Measurements from ENCODE around the gene HBA2.
"Not testable (repeated sequence)": the region's sequence is repeated elsewhere in the genome, so short reads cannot be mapped to it uniquely, and the experiment has no call there.

HBA2 gene

GRCh38 chr16:172374-172941 is at the start of gene HBA2:
TSS of gene HBA2 (plus strand) at chr16:172876. CDS start at chr16:172913, 37 bp downstream.
- not testable (repeated sequence) for DNase-seq (ENCODE audit: low read depth in 3 of 3)

DNA sequence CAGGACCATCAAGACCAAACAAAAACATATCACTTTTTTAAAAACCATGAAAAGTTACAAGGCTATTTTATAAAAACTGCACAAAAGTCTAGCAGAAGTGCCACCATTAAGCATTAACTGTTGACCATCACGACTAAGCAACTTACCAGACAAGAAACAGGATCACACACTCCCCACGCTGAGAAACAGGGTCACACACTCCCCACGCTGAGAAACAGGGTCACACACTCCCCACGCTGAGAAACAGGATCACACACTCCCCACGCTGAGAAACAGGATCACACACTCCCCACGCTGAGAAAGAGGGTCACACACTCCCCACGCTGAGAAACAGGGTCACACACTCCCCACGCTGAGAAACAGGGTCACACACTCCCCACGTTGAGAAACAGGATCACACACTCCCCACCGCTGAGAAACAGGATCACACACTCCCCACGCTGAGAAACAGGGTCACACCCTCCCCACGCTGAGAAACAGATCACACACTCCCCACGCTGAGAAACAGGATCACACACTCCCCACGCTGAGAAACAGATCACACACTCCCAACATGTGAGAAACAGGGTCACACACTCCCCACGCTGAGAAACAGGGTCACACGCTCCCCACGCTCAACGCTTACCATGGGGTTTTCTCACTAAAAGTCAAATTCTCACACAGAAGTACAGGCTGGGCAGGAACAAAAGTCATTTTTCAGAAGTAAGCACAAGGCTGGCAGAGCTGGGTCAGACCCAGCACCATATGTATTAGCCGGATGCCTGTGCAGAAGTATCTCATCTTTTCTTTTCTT is 48.9 kb upstream of the HBA2 start:
- DNase-seq (ENCODE audit: low read depth in 3 of 3): not testable (repeated sequence)

DNA sequence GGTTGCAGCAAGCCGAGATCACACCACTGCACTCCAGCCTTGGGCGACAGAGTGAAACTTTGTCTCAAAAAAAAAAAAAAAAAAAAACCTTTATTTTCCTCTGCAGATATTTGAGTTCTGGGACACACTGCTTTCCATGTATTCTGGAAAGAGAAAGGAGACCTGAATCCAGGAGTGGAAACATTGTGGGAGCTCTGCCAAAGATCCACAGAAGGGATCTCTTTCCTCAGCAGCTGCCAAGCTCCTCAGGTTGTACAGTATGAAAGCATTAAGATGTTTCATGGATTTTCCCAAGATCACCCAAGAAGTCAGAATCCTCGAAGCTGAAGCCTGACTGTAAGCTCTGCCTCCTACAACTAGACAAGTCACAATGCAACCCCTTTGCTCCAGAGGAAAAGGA is 47.7 kb upstream of the HBA2 start:
- DNase-seq (ENCODE audit: low read depth in 3 of 3): no peak

GRCh38 chr16:129075-129474 is 43.6 kb upstream of the HBA2 start:
- no peak for DNase-seq (ENCODE audit: low read depth in 3 of 3)

- no peak for DNase-seq (ENCODE audit: low read depth in 3 of 3)
Observed at GRCh38 chr16:130533-131173, 42.0 kb upstream of the HBA2 start.

DNA sequence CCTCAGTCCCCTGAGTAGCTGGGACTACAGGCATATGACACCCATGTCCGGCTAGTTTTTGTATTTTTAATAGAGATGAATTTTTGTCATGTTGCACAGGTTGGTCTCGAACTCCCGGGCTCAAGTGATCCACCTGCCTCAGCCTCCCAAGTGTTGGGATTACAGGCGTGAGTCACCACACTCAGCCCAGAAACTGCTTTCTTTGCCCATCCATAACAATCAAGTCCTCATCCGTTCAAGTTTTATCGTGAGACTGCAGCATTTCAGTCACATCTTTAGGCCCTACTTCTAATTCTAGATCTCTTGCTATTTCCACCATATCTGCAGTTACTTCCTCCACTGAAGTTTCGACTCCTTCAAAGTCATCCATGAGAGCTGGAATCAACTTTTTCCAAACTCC is 40.6 kb upstream of the HBA2 start:
- DNase-seq (ENCODE audit: low read depth in 3 of 3): no peak

DNA sequence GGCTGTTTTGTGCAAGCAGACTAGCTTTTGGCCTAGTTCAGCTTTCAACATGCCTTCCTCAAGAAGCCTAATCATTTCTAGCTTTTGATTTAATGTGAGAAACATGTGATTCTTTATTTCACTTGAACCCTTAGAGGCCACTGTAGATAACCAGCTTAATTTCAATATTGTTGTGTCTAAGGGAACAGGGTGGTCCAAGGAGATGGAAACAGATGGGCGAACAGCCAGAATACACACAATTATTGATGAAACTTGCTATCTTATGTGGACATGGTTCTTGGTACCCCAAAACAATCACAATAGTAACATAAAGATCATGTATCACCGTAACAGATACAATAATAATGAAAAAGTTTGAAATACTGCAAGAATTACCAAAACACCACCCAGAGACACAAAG is 39.0 kb upstream of the HBA2 start:
- no peak for DNase-seq (ENCODE audit: low read depth in 3 of 3)

DNA sequence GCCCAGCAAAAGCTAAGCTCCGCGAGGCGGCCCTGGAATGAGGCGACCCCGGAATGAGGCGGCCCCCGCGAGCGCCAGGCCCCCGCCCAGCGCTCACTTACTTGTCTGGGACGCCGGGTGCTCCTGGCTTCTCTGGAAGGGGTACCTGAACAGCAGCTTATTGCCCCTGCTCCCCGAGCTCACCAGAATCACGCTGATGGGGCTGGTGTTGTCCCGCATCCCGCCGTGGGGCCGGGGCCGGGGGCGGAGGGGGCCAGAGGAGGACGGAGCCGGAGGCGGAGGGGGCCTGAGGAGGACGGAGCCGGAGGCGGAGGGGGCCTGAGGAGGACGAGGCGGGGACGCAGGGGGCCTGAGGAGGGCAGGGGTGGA is 34.6 kb upstream of the HBA2 start:
- DNase-seq (ENCODE audit: low read depth in 3 of 3): peak in 1 of 3 experiments; percentile 29

- no peak for DNase-seq (ENCODE audit: low read depth in 3 of 3)
Observed at GRCh38 chr16:140175-140857, 32.4 kb upstream of the HBA2 start.

DNA sequence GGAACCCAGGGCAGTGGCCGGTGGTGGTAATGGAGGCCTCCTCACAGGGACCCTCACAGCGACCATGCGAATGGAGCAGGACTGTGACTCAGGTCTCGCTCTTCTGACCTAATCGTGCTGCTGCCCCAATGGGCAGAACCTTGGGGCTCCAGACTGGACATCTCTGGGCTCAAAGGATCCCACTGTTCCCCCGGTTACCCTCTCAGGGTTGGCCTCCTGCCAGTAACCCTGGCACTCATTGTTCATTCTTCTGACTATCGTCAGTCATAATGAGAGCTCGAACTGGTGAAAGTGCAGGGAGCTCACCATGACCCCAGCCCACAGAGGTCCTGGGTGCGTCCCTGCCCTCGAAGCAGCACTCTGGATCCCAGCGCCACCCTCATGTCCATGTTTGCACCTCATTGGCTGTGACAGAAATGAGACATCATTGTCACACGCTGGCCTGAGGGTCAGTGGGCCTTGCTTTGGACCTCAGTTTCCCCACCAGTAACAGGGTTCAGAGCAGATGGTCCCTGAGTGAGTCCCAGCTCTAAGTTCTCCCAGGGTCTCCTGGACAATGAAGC is 30.2 kb upstream of the HBA2 start:
- no peak for DNase-seq (ENCODE audit: low read depth in 3 of 3)

DNA sequence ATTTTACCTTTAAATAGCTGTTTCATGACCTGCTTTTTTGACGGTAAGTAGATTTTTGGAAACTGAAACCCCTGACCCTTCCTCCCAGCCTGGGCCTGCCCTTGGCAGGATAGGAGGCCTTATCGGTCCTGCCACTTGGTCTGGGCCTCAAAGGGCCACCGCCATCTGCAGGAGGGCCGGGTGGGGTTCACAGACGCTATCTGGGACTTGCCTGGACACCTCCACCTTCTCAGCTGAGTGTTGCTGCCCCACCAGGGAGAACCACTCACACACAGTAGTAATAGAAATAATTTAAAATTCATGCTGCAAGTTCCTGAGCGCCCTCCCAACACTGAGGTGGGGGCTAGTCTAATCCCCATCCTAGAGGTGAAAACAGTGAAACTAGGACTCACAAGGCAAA is 29.6 kb upstream of the HBA2 start:
- DNase-seq (ENCODE audit: low read depth in 3 of 3): no peak

DNA sequence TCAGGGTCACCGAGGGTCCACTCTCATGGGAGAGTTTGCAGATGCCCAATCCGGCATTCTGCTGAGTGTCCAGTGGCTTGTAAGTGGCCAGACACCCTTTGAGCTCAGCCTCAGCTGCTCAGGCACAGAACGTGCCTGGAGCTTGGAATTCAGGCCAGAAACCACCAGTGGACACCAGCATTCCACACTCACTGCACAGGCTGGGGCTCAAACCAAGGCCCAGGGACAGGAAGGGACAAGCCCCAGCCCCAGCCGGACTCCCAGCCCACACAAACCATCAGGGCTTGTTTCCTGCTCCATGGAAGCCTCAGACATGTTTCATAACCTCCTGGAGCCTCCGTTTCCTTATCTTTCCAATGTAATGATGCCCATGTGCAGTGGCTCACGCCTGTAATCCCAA is 29.2 kb upstream of the HBA2 start:
- no peak for DNase-seq (ENCODE audit: low read depth in 3 of 3)

- no peak for DNase-seq (ENCODE audit: low read depth in 3 of 3)
Observed at GRCh38 chr16:144797-145252, 27.9 kb upstream of the HBA2 start.

DNA sequence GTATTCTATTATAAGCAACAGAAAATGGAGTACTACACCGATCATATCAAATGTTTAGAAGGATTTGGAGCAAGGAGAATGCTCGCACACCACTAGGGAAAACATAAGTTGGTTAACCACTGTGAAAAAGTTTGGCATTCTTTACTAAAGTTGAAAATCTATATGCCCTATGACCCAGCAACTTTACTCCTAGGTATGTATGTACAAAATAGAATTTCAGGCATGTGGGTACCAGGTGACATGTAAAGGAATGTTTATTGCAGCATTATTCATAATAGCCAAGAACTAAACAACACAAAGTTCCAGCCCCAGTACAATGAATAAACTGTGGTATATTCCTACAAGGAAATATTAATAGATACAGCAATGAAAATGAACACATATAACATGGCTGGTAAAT is 26.0 kb upstream of the HBA2 start:
- no peak for DNase-seq (ENCODE audit: low read depth in 3 of 3)

DNA sequence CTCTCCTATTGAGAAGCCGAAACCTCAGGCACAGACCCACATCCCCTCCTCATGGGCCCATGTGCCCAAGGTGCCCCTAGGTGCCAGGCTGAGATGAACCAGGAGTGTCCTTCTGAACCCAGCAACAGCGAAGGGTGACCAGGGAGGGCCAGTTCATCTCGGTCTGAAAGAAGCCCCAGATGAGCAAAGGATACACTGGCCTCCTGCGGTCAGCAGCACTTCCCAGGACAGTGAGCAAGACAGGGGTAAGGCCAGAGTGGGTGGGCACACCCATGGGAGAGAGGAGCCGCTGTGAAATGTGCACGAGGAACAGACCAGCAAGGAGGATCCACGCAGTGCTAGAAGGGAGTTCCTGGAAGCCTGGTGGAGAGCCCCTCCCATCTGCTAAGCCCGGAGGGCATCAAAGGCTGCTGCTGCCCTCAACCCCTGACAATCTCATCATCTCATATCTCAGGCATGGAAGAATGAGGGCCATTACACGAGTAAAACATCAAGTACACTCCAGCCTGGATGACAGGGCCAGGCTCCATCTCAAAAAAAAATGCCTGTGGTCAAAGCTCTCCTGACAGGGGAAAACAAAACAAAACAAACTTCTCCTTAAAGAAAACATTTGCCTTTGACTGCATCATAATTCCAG is 23.5 kb upstream of the HBA2 start:
- no peak for DNase-seq (ENCODE audit: low read depth in 3 of 3)

- no peak for DNase-seq (ENCODE audit: low read depth in 3 of 3)
Observed at GRCh38 chr16:152141-153128, 20.2 kb upstream of the HBA2 start, which contains the start of gene HBZ. TSS of gene HBZ (plus strand) at chr16:152644. CDS start at chr16:152910, 266 bp downstream.

GRCh38 chr16:153129-153521 is 19.6 kb upstream of the HBA2 start:
- not testable (repeated sequence) for DNase-seq (ENCODE audit: low read depth in 3 of 3)

GRCh38 chr16:153550-154216 is 19.0 kb upstream of the HBA2 start:
- not testable (repeated sequence) for DNase-seq (ENCODE audit: low read depth in 3 of 3)

DNA sequence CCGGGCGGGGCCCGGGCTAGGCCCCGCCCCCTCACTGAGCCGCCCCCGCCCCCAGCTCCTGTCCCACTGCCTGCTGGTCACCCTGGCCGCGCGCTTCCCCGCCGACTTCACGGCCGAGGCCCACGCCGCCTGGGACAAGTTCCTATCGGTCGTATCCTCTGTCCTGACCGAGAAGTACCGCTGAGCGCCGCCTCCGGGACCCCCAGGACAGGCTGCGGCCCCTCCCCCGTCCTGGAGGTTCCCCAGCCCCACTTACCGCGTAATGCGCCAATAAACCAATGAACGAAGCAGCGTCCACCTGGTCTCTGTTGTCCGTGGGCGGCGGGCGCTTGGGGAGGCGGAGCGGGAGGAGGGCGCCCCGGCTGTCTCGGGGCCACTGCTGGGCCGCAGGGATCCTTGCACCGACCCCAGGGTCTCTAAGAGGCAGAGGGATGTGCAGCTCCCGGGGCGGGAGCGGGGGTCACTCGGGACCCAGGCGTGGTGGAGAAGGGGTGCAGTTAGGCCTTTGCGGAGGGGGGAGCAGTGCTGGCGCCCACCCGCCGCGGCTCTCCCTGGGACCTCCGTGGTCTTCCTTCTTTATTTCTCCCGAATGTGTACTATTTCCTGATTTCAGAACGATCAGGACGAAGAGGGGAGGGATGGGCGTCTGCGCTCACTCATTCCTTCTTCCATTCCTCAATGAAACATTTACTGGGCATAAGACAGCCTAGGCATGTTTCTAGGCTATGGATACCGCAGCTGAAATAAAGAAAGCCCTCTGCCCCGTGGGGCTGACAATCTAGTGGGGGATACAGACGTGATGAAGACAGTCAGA is 18.3 kb upstream of the HBA2 start:
- DNase-seq (ENCODE audit: low read depth in 3 of 3): peak in 1 of 3 experiments; percentile 19

Data from stimulated activated CD4-positive, alpha-beta T cell treated with anti-CD3 and anti-CD28 coated beads, TNF-alpha, amount 100 ng/mL, for 24 hours (primary cell).